ENCODE measurements around the gene PAAF1.

The PAAF1 gene

GRCh38 chr11:73969091-73969490, 92.3 kb downstream of the PAAF1 start:
- Histone ChIP-seq H3K27ac (ENCODE audit: insufficient read depth, low read depth, low read length, poor library complexity, severe bottlenecking) (no peak overlapping the region), H3K27me3 (ENCODE audit: control insufficient read depth, insufficient read depth, low read length, poor library complexity, severe bottlenecking) (no peaks in the 10 kb centered on the region), H3K4me3 (ENCODE audit: insufficient read depth, low read depth, low read length) (no peak overlapping the region), H3K9me3 (ENCODE audit: control insufficient read depth, low read length) (no peaks in the 10 kb centered on the region), H3K36me3 (ENCODE audit: control insufficient read depth, insufficient read depth, low read length) (no peaks in the 10 kb centered on the region), H3K4me1 (ENCODE audit: control insufficient read depth, insufficient read depth, low read length) (peaks cover 6% of the 10 kb centered on the region)
- WGBS, 2 experiments, result 83 to 97% methylated on average over 2 of the region's 2 CpGs

- 87 to 89% methylated on average over 13 of the region's 13 CpGs for WGBS, 2 experiments
- Histone ChIP-seq H3K4me3 (ENCODE audit: insufficient read depth, low read depth, low read length) (no peak overlapping the region), H3K27me3 (ENCODE audit: control insufficient read depth, insufficient read depth, low read length, poor library complexity, severe bottlenecking) (no peaks in the 10 kb centered on the region), H3K9me3 (ENCODE audit: control insufficient read depth, low read length) (no peaks in the 10 kb centered on the region), H3K4me1 (ENCODE audit: control insufficient read depth, insufficient read depth, low read length) (no peaks in the 10 kb centered on the region), H3K27ac (ENCODE audit: insufficient read depth, low read depth, low read length, poor library complexity, severe bottlenecking) (no peak overlapping the region), H3K36me3 (ENCODE audit: control insufficient read depth, insufficient read depth, low read length) (peaks cover under 1% of the 10 kb centered on the region)
Measured at GRCh38 chr11:73969991-73970800, 93.4 kb downstream of the PAAF1 start.

GRCh38 chr11:73971175-73971719, 94.4 kb downstream of the PAAF1 start:
- Histone ChIP-seq H3K4me3 (ENCODE audit: insufficient read depth, low read depth, low read length) (no peak overlapping the region), H3K36me3 (ENCODE audit: control insufficient read depth, insufficient read depth, low read length) (peaks cover 11% of the 10 kb centered on the region), H3K9me3 (ENCODE audit: control insufficient read depth, low read length) (no peaks in the 10 kb centered on the region), H3K27me3 (ENCODE audit: control insufficient read depth, insufficient read depth, low read length, poor library complexity, severe bottlenecking) (no peaks in the 10 kb centered on the region), H3K4me1 (ENCODE audit: control insufficient read depth, insufficient read depth, low read length) (no peaks in the 10 kb centered on the region), H3K27ac (ENCODE audit: insufficient read depth, low read depth, low read length, poor library complexity, severe bottlenecking) (no peak overlapping the region)
- 90 to 91% methylated on average over 6 of the region's 6 CpGs for whole genome bisulfite sequencing, 2 experiments

- no peaks in the 10 kb centered on the region for H3K9me3 ChIP-seq (ENCODE audit: control insufficient read depth, low read length)
- H3K4me3 ChIP-seq (ENCODE audit: insufficient read depth, low read depth, low read length), result no peak overlapping the region
- H3K27ac ChIP-seq (ENCODE audit: insufficient read depth, low read depth, low read length, poor library complexity, severe bottlenecking), result no peak overlapping the region
- 88 to 100% methylated on average over 1 of the region's 1 CpG for WGBS, 2 experiments
- no peaks in the 10 kb centered on the region for H3K4me1 ChIP-seq (ENCODE audit: control insufficient read depth, insufficient read depth, low read length)
- H3K36me3 ChIP-seq (ENCODE audit: control insufficient read depth, insufficient read depth, low read length), result peaks cover 21% of the 10 kb centered on the region
- H3K27me3 ChIP-seq (ENCODE audit: control insufficient read depth, insufficient read depth, low read length, poor library complexity, severe bottlenecking), result no peaks in the 10 kb centered on the region
Measured at GRCh38 chr11:73972187-73972586, 95.4 kb downstream of the PAAF1 start.

GRCh38 chr11:73972620-73973449, 96.0 kb downstream of the PAAF1 start:
- 89 to 90% methylated on average over 11 of the region's 11 CpGs for WGBS, 2 experiments
- Histone ChIP-seq H3K4me3 (ENCODE audit: insufficient read depth, low read depth, low read length) (no peak overlapping the region), H3K27ac (ENCODE audit: insufficient read depth, low read depth, low read length, poor library complexity, severe bottlenecking) (no peak overlapping the region), H3K9me3 (ENCODE audit: control insufficient read depth, low read length) (no peaks in the 10 kb centered on the region), H3K27me3 (ENCODE audit: control insufficient read depth, insufficient read depth, low read length, poor library complexity, severe bottlenecking) (no peaks in the 10 kb centered on the region), H3K4me1 (ENCODE audit: control insufficient read depth, insufficient read depth, low read length) (no peaks in the 10 kb centered on the region), H3K36me3 (ENCODE audit: control insufficient read depth, insufficient read depth, low read length) (peaks cover 27% of the 10 kb centered on the region)

GRCh38 chr11:73974604-73975478, 98.0 kb downstream of the PAAF1 start:
- WGBS, 2 experiments, result 92 to 95% methylated on average over 13 of the region's 13 CpGs
- Histone ChIP-seq H3K9me3 (ENCODE audit: control insufficient read depth, low read length) (no peaks in the 10 kb centered on the region), H3K4me3 (ENCODE audit: insufficient read depth, low read depth, low read length) (no peak overlapping the region), H3K36me3 (ENCODE audit: control insufficient read depth, insufficient read depth, low read length) (peaks cover 47% of the 10 kb centered on the region), H3K4me1 (ENCODE audit: control insufficient read depth, insufficient read depth, low read length) (no peaks in the 10 kb centered on the region), H3K27ac (ENCODE audit: insufficient read depth, low read depth, low read length, poor library complexity, severe bottlenecking) (no peak overlapping the region), H3K27me3 (ENCODE audit: control insufficient read depth, insufficient read depth, low read length, poor library complexity, severe bottlenecking) (no peaks in the 10 kb centered on the region)

GRCh38 chr11:73975479-73975757, 98.6 kb downstream of the PAAF1 start:
- WGBS, 2 experiments, result 95 to 96% methylated on average over 6 of the region's 6 CpGs
- Histone ChIP-seq H3K9me3 (ENCODE audit: control insufficient read depth, low read length) (no peaks in the 10 kb centered on the region), H3K36me3 (ENCODE audit: control insufficient read depth, insufficient read depth, low read length) (peaks cover 52% of the 10 kb centered on the region), H3K27me3 (ENCODE audit: control insufficient read depth, insufficient read depth, low read length, poor library complexity, severe bottlenecking) (no peaks in the 10 kb centered on the region), H3K4me3 (ENCODE audit: insufficient read depth, low read depth, low read length) (no peak overlapping the region), H3K27ac (ENCODE audit: insufficient read depth, low read depth, low read length, poor library complexity, severe bottlenecking) (no peak overlapping the region), H3K4me1 (ENCODE audit: control insufficient read depth, insufficient read depth, low read length) (peaks cover 6% of the 10 kb centered on the region)

GRCh38 chr11:73976451-73977151, 99.8 kb downstream of the PAAF1 start:
- peaks cover 52% of the 10 kb centered on the region for H3K36me3 ChIP-seq (ENCODE audit: control insufficient read depth, insufficient read depth, low read length)
- no peaks in the 10 kb centered on the region for H3K27me3 ChIP-seq (ENCODE audit: control insufficient read depth, insufficient read depth, low read length, poor library complexity, severe bottlenecking)
- 95 to 96% methylated on average over 14 of the region's 14 CpGs for WGBS, 2 experiments
- H3K27ac ChIP-seq (ENCODE audit: insufficient read depth, low read depth, low read length, poor library complexity, severe bottlenecking), result no peak overlapping the region
- H3K4me3 ChIP-seq (ENCODE audit: insufficient read depth, low read depth, low read length), result no peak overlapping the region
- H3K9me3 ChIP-seq (ENCODE audit: control insufficient read depth, low read length), result no peaks in the 10 kb centered on the region
- peaks cover 18% of the 10 kb centered on the region for H3K4me1 ChIP-seq (ENCODE audit: control insufficient read depth, insufficient read depth, low read length)

- peaks cover 18% of the 10 kb centered on the region for H3K4me1 ChIP-seq (ENCODE audit: control insufficient read depth, insufficient read depth, low read length)
- peaks cover 52% of the 10 kb centered on the region for H3K36me3 ChIP-seq (ENCODE audit: control insufficient read depth, insufficient read depth, low read length)
- no peaks in the 10 kb centered on the region for H3K27me3 ChIP-seq (ENCODE audit: control insufficient read depth, insufficient read depth, low read length, poor library complexity, severe bottlenecking)
- no peak overlapping the region for H3K27ac ChIP-seq (ENCODE audit: insufficient read depth, low read depth, low read length, poor library complexity, severe bottlenecking)
- no peaks in the 10 kb centered on the region for H3K9me3 ChIP-seq (ENCODE audit: control insufficient read depth, low read length)
- H3K4me3 ChIP-seq (ENCODE audit: insufficient read depth, low read depth, low read length), result no peak overlapping the region
- 94 to 96% methylated on average over 18 of the region's 18 CpGs for WGBS, 2 experiments
Measured at GRCh38 chr11:73977856-73978519, 101.2 kb downstream of the PAAF1 start.
